Activated gamma-delta T cell treated with anti-CD3 and anti-CD28 coated beads, Interleukin-2, amount 50 U/mL, for 16 hours (primary cell): ENCODE data around the gene SELENOF.
"Not testable (repeated sequence)": the region's sequence is repeated elsewhere in the genome, so short reads cannot be mapped to it uniquely, and the experiment has no call there.

Source experiments
- DNase-seq: peaks from one replicate; pipeline ENCODE4 v3.0.0-alpha.2; 2020; ENCODE audit warnings: low read depth

The SELENOF gene

GRCh38 chr1:86858524-86859261 is 55.2 kb downstream of the SELENOF start:
- no peak for DNase-seq

DNA sequence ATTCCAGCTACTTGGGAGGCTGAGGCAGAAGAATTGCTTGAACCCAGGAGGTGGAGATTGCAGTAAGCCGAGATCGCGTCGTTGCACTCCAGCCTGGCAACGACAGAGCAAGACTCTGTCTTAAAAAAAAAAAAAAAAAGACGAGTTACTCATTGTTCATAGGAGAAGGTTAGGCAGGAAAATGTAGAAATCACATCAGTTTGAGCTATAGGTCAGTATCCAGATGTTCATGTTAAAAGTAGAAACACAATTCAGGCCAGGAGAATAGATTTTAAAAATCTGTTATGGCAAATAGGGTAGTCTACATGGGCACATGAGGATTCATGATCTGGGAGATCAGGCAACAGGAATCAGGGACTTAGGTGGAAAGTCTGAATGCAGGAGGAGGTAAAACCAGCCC is 57.7 kb downstream of the SELENOF start:
- no peak for DNase-seq

DNA sequence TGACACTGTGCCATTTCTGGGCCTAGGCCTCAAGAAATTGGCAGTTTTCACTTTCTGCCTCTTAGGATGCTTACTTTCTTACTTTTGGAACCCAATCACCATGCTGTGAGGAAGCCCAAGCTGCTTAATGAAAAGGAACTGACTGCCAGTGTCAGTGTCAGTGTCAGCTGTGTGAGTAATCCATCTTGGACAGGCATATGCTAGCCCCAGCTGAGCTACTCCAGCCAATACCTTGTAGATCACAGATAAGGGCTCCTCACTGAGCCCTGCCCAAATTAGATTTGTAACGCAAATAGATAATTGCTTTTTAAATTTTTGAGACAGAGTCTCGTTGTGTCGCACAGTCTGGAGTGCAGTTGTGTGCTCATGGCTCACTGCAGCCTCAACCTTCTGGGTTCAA is 59.6 kb downstream of the SELENOF start:
- DNase-seq: no peak

GRCh38 chr1:86852782-86853408 is 61.0 kb downstream of the SELENOF start:
- DNase-seq: no peak

DNA sequence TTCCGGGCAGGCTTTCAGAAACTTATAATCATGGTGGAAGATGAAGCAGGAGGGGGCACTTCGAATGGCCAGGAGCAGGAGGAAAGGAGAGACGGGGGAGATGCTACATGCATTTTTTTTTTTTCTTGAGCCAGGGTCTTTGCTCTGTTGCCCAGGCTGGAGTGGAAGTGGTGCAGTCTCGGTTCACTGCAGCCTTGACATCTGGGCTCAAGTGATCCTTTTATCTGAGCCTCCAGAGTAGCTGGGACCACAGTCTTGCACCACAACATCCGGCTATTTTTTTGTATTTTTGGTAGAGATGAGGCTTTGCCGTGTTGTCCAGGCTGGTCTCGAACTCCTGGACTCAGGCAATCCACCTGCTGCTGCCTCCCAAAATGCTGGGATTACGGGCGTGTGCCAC is 61.6 kb downstream of the SELENOF start:
- no peak for DNase-seq

GRCh38 chr1:86849756-86850155 is 64.2 kb downstream of the SELENOF start:
- DNase-seq: no peak

DNA sequence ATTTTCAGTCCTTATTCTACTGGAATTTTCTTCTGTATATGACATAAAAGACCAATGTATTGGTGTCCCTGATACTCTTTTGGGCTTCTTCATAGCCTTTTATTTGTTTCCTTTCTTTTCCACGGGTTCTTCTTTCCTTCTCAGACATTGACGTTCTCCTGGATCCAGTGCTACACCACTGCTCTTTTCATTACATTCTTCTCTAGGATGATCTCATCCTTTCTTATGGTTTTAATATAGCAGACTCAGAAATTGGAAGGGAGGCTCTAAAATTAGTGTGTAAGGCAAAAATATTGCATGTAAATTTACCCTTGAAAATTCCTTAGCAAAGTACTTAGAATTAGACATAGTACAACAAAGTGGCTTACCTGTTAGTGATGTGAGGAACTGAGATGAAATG is 65.3 kb downstream of the SELENOF start:
- no peak for DNase-seq

DNA sequence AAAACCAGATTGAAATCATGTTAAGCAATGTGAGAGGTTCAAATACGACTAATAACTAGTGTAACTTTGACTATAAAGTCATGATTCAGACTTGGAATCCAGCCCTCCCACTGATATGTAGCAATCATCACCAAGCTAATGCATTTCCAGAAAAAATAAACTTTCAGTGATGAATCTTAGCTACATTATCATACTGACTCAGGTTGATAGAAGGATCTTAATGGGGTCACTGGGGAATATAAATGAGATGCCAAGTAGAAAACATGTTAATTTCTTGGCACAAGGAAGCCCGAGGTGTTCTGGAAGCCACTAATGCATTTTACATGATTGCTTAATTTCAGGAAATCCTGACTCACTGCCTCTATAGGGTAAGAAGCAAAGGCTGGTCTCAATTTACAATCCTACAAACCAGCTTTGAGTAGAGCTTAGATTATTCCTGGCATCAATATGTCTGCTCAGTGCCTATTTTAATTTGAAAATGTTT is 67.7 kb downstream of the SELENOF start:
- DNase-seq: no peak

DNA sequence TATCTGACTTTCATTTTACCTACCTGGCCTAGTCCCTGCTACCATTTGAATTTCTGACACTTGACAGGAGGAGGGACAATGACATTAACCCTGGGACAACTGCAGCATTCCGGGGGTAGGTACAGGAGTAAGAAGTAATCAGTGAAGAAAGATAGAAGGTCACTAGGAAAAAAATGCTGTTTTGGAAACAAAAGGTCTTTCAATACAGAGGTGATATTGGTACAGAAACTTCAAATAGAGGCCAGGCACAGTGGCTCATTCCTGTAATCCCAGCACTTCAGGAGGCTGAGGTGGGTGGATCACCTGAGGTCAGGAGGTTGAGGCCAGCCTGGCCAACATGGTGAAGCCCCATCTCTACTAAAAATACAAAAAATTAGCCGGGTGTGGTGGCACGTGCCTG is 68.4 kb downstream of the SELENOF start:
- no peak for DNase-seq

DNA sequence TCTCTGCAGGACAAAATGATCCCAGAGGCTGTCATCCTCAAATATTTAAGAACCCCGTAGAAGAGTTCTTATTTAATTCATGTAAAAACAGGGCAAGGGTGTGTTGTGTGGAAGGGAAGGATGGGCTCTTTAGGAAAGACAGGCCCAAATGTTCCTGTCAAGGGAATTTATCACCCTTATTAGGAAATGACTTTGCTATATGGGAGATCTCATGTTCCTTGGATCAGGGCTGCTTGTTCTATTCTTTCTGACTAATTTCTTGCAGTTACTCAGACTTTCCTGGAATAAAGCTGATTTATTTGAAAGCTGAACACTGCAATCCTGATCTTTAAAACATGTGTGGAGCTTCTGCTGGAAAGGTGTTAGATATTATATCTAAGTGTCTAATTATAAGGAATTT is 72.8 kb downstream of the SELENOF start:
- DNase-seq: no peak

- peak; percentile 24 for DNase-seq
These were observed 80.3 kb downstream of the SELENOF start for GRCh38 chr1:86833461-86834215.

- no peak for DNase-seq
These were observed 81.5 kb downstream of the SELENOF start for GRCh38 chr1:86832433-86832832.

DNA sequence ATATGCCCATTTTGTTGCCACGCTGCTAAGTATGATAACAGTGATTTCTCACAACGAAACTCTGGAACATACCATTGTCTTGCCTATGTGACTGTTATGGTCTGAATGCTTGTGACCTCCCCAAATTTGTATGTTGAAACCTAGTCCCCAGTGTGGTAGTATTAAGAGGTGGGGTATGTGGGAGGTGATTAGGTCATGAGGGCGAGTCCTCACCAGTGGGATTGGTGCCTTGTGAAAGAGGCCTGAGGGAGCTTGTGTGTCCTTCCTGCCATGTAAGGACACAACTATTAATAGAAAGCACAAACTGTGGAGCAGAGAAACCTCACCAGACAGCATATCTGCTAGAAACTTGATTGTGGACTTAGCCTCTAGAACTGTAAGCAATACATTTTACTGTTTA is 84.6 kb downstream of the SELENOF start:
- DNase-seq: no peak

DNA sequence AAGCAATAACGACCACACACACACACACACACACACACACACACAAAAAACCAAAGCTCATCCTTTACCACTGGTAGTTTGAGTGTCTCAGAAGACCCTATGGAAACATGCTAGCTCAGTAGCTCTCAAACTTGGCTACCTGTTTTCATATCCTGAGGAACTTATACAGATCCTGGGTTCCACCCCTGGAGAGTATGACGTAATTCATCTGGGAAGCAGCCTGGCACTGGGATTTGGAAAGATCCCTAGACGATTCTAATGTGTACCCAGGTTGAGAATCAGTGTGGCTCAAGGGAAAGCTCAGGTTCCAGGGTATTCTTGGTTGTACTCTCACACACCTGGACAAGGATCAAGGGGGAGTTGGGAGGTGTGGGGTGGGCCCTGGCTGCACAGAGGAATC is 85.9 kb downstream of the SELENOF start:
- DNase-seq: no peak

DNA sequence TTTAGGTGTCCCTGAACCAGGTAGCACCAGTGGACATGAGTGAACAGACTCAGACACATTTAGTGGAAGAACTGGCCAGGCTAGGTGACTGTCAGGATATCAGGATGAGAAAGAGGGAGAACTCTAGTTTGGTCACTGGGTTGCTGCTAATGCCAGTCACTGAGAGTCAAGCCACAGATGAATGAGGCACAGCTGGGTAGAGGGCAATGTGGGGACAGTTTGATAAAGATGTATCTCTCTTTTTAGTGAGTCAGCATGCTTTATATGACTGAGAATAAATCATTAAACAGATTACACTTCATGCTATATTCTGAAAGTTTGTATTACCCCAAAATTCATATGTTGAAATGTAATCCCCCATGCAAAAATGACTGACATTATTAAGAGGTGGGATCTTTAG is 87.1 kb downstream of the SELENOF start:
- DNase-seq: no peak

- DNase-seq: no peak
These were observed 88.6 kb downstream of the SELENOF start for GRCh38 chr1:86825319-86825718.

- no peak for DNase-seq
These were observed 90.0 kb downstream of the SELENOF start for GRCh38 chr1:86823821-86824500.

- no peak for DNase-seq
These were observed 90.5 kb downstream of the SELENOF start for GRCh38 chr1:86823386-86823785.

DNA sequence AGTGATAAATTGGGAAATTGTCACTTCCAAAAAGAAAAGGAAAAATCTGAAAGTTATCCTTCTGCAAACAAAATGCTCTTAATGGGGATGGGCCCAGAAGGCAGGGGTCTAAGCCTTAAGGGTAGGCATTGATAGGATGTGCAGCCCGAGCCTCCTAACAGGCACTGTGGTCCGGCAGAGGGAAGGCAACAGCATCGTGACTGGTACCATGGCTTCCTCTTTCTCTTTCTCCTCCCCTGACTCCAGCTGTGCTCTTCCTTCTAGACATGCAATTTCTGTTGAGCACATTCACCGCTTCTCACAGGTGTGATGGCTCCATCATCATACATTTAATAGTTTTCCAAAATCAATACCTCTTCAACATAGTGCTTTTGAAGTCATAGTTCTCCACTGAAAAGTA is 91.5 kb downstream of the SELENOF start:
- no peak for DNase-seq

DNA sequence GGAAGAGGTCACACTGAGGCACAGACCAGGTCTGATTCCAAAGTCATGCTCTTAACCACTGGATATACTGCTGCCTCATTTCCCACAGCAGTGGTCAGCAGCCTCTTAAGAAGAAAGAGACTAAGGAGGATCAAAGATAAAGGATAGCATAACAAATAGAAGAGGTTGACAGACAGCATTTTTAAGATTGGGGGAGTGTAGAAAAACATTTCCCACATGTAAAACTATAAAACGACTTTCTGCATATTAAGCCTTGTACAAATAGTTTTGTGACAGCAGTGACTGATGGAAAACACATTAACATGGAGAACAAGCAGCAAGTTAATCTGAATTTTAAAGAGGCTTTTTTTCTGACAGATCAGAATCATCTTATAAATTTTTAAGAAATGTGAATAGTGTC is 92.0 kb downstream of the SELENOF start:
- DNase-seq: no peak

- DNase-seq: not testable (repeated sequence)
These were observed 94.0 kb downstream of the SELENOF start for GRCh38 chr1:86819970-86820369.

DNA sequence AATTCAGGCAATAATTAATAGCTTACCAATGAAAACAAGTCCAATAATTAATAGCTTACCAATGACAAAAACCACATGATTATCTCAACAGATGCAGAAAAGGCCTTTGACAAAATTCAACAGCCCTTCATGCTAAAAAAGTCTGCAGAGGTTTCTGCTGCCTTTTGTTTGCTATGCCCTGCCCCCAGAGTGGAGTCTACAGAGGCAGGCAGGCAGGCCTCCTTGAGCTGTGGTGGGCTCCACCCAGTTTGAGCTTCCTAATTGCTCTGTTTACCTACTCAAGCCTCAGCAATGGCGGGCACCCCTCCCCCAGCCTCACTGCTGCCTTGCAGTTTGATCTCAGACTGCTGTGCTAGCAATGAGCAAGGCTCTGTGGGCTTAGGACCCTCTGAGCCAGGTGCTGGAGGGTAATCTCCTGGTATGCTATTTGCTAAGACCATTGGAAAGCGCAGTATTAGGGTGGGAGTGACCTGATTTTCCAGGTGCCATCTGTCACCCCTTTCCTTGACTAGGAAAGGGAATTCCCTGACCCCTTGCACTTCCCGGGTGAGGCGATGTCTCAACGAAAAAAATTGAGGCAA is 96.6 kb downstream of the SELENOF start:
- DNase-seq: not testable (repeated sequence)
